Lung (tissue), 12 donors: Measurements from ENCODE around the gene GNS. TPM values are rescaled to one million over a fixed set of nuclear protein-coding genes. Genes with fewer than 3 reads are reported as not detected.

Source experiments
- ATAC-seq: fragments of 200-7000 bp; cut with Tn5 transposase; one replicate; pipeline ENCODE4 v1.9.1; 2020; ENCODE audit warnings: moderate number of reproducible peaks; ENCODE audit not compliant: insufficient read depth, low FRiP score
- DNase-seq, 3 donors: peaks; one replicate each; pipeline ENCODE4 v3.0.0-alpha.2; 2013 to 2017
- H3K27ac ChIP-seq, 2 donors: one replicate each; pipeline ENCODE4 v1.5.1; 2013; ENCODE audit warnings: mild to moderate bottlenecking in 2 of 2, moderate library complexity in 2 of 2, control low read depth in 1 of 2, inconsistent platforms in 1 of 2, low read depth in 1 of 2, low read length in 1 of 2
- H3K27me3 ChIP-seq, 3 donors: one replicate each; pipeline ENCODE4 v1.5.1; 2013; ENCODE audit warnings: low read length in 2 of 3; ENCODE audit not compliant: control insufficient read depth in 3 of 3, insufficient read depth in 3 of 3
- H3K36me3 ChIP-seq, 4 donors: one replicate each; pipeline ENCODE4 v1.5.1; 2013; ENCODE audit warnings: low read length in 4 of 4, mild to moderate bottlenecking in 1 of 4, moderate library complexity in 1 of 4; ENCODE audit not compliant: control insufficient read depth in 4 of 4, insufficient read depth in 4 of 4
- H3K4me1 ChIP-seq, 5 donors: one replicate each; pipeline ENCODE4 v1.5.1; 2013; ENCODE audit warnings: low read length in 5 of 5, mild to moderate bottlenecking in 2 of 5, moderate library complexity in 1 of 5; ENCODE audit not compliant: control insufficient read depth in 5 of 5, insufficient read depth in 5 of 5
- H3K4me3 ChIP-seq: one replicate; pipeline ENCODE4 v1.5.1; 2013; ENCODE audit warnings: mild to moderate bottlenecking, control low read depth, moderate library complexity
- H3K9ac ChIP-seq, 2 donors: one replicate each; pipeline ENCODE4 v1.5.1; 2013; ENCODE audit warnings: low read length in 2 of 2, control low read depth in 1 of 2; ENCODE audit not compliant: insufficient read depth in 1 of 2
- H3K9me3 ChIP-seq, 4 donors: one replicate each; pipeline ENCODE4 v1.5.1; 2013; ENCODE audit warnings: low read length in 3 of 4, mild to moderate bottlenecking in 1 of 4, moderate library complexity in 1 of 4; ENCODE audit not compliant: control insufficient read depth in 4 of 4, insufficient read depth in 3 of 4
- WGBS, 2 donors: extraction: QIAGEN DNeasy Blood & Tissue Kit; methylation state at CpG; one replicate each; pipeline ENCODE4 v1.1.7; 2013; 5-methylcytosine and 5-hydroxymethylcytosine counted together
- polyA plus RNA-seq, 2 donors: library from polyadenylated mRNA; stranded (reverse); fragments of 200-250 nt; gene quantifications; one replicate each; pipeline ENCODE4 v1.2.1, GENCODE V29; 2013
- total RNA-seq, 2 donors: library from RNA; depleted of rRNA in 1 of 2; stranded (reverse); fragments of >200 nt in 1 of 2; gene quantifications; one replicate each; pipeline ENCODE4 v1.2.1, GENCODE V29; 2014 to 2021
- TF ChIP-seq, protein P1 (sequence below): IDR thresholded peaks from 2 replicates; pipeline ENCODE4 v1.5.1; 2012; ENCODE audit warnings: mild to moderate bottlenecking; ENCODE audit errors: control extremely low read depth, extremely low read depth
- donor health status: control.
- donor health status: control.
- donor health status: Bipolar disorder and iron deficiency.
- donor health status: healthy.
- donor health status: DM: yes; HTN: yes; CAD: no.

GNS gene
- total and polyA plus RNA-seq, 4 donors = 27.6 to 149 (median 139) TPM

DNA sequence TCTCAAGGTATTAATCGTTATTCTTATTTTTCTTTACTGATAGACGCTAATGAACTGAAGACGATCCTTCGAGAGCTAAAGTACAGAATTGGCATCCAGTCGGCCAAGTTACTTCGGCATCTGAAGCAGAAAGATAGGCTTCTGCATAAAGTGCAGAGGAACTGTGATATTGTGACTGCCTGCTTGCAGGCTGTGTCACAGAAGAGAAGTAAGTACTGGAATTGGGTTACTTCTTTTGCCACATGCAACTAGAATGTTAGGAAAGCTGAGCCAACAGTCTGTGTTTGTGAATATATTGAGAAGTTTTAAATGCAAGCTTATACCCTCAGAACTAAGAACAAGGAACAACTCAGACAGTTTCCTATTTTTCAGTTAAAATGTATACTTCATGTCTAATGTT lies 26.6 kb upstream of the GNS start:
- H3K36me3 ChIP-seq = peaks cover 0 to 2% (median 0%) of the 10 kb centered on the region in 4 donors

GRCh38 chr12:64782191-64782876 lies 23.1 kb upstream of the GNS start:
- Histone ChIP-seq H3K9ac (peak overlapping the region; percentile 43 to 53), H3K4me1 (peaks cover 0 to 8% (median 6%) of the 10 kb centered on the region in 5 donors), H3K4me3 (no peak overlapping the region), H3K27ac (no peak overlapping the region), H3K9me3 (no peaks in the 10 kb centered on the region), H3K36me3 (peaks cover 0 to 2% (median 0%) of the 10 kb centered on the region in 4 donors), H3K27me3 (peaks cover 0 to 36% (median 26%) of the 10 kb centered on the region in 3 donors)
- TF ChIP-seq, protein P1, sequence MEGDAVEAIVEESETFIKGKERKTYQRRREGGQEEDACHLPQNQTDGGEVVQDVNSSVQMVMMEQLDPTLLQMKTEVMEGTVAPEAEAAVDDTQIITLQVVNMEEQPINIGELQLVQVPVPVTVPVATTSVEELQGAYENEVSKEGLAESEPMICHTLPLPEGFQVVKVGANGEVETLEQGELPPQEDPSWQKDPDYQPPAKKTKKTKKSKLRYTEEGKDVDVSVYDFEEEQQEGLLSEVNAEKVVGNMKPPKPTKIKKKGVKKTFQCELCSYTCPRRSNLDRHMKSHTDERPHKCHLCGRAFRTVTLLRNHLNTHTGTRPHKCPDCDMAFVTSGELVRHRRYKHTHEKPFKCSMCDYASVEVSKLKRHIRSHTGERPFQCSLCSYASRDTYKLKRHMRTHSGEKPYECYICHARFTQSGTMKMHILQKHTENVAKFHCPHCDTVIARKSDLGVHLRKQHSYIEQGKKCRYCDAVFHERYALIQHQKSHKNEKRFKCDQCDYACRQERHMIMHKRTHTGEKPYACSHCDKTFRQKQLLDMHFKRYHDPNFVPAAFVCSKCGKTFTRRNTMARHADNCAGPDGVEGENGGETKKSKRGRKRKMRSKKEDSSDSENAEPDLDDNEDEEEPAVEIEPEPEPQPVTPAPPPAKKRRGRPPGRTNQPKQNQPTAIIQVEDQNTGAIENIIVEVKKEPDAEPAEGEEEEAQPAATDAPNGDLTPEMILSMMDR = no peak
- WGBS, 2 donors = 30 to 31% methylated on average over 6 of the region's 6 CpGs
- DNase-seq (peak in 2 of 3 donors; percentile 16 to 30), ATAC-seq (no peak)

More for the DNA sequence above, 26.6 kb upstream of the GNS start:
- Histone ChIP-seq H3K27ac (no peak overlapping the region), H3K27me3 (peaks cover 0 to 26% (median 19%) of the 10 kb centered on the region in 3 donors), H3K4me1 (peaks cover 0 to 10% (median 6%) of the 10 kb centered on the region in 5 donors), H3K9me3 (no peaks in the 10 kb centered on the region), H3K9ac (no peak overlapping the region), H3K4me3 (no peak overlapping the region)
- TF ChIP-seq, protein P1 = no peak
- DNase-seq = no peak
- ATAC-seq = no peak
- WGBS, 2 donors = 94 to 96% methylated on average over 6 of the region's 6 CpGs

GRCh38 chr12:64781280-64782190 lies 22.3 kb upstream of the GNS start:
- TF ChIP-seq, protein P1 = no peak
- WGBS, 2 donors = 4 to 5% methylated on average over 39 of the region's 39 CpGs
- H3K36me3 ChIP-seq = peaks cover 0 to 2% (median 0%) of the 10 kb centered on the region in 4 donors
- H3K9ac ChIP-seq = peak overlapping the region; percentile 43 to 53
- H3K4me1 ChIP-seq = peaks cover 0 to 8% (median 6%) of the 10 kb centered on the region in 5 donors
- peak overlapping the region in 1 of 2 donors; percentile 43 for H3K27ac ChIP-seq
- peak; percentile 20 for ATAC-seq
- H3K27me3 ChIP-seq = peaks cover 0 to 36% (median 26%) of the 10 kb centered on the region in 3 donors
- no peaks in the 10 kb centered on the region for H3K9me3 ChIP-seq
- peak overlapping the region; percentile 62 for H3K4me3 ChIP-seq
- DNase-seq = peak; percentile 27 to 39 (median 39)
